Ovary (tissue), 9 donors: ENCODE data around the gene DOCK2. TPM values are rescaled to one million over a fixed set of nuclear protein-coding genes. Genes with fewer than 3 reads are reported as not detected.

Experiments
- DNase-seq, 5 donors: peaks; one replicate each; pipeline ENCODE4 v3.0.0-alpha.2; 2019 to 2020
- H3K27ac ChIP-seq, 2 donors: fragments of 200-600 bp; one replicate each; pipeline versions ENCODE4 v1.5.1 to v1.8.0; 2019 to 2022
- H3K27me3 ChIP-seq: fragments of 200-600 bp; one replicate; pipeline ENCODE4 v1.8.0; 2022
- H3K36me3 ChIP-seq: fragments of 200-600 bp; sonication (generic); one replicate; pipeline ENCODE4 v1.5.1; 2019
- H3K4me1 ChIP-seq: one replicate; pipeline ENCODE4 v1.8.1; 2013; ENCODE audit warnings: mild to moderate bottlenecking, moderate library complexity; ENCODE audit not compliant: insufficient read depth
- H3K4me3 ChIP-seq: fragments of 200-600 bp; sonication (generic); one replicate; pipeline ENCODE4 v1.5.1; 2017
- H3K9me3 ChIP-seq, 2 donors: fragments of 200-600 bp in 1 of 2; sonication (generic) in 1 of 2; one replicate each; pipeline versions ENCODE4 v1.5.1 to v1.8.1; 2013 to 2019; ENCODE audit warnings: mild to moderate bottlenecking in 1 of 2, moderate library complexity in 1 of 2
- CTCF ChIP-seq, 3 donors: fragments of 450-650 bp in 2 of 3; fragments of 200-600 bp in 1 of 3; IDR thresholded peaks; one replicate each; pipeline versions ENCODE4 v1.5.1 to v1.8.0; 2016 to 2022; ENCODE audit warnings: antibody characterized with exemption in 3 of 3, mild to moderate bottlenecking in 1 of 3
- EP300 ChIP-seq: sonication (generic); formaldehyde crosslinking; IDR thresholded peaks from one replicate; pipeline ENCODE4 v1.6.1; 2017; ENCODE audit warnings: antibody characterized with exemption
- POLR2A ChIP-seq: fragments of 450-650 bp; IDR thresholded peaks from one replicate; pipeline ENCODE4 v1.6.1; 2017; ENCODE audit warnings: antibody characterized with exemption, mild to moderate bottlenecking, moderate library complexity
- WGBS, 3 donors: extraction: QIAGEN DNeasy Blood & Tissue Kit in 1 of 3; methylation state at CpG; one replicate each; pipeline versions ENCODE4 v1.1.5 to v1.1.7; 2013 to 2017; 5-methylcytosine and 5-hydroxymethylcytosine counted together
- intact Hi-C, 4 donors: fragments of 100-400 bp; cut with DNase I; formaldehyde crosslinking; loops; one replicate each; pipeline versions ENCODE4 v1.11.0 to v1.15.1; 2022 to 2023
- polyA plus RNA-seq, 2 donors: library from polyadenylated mRNA; stranded (reverse); fragments of 200-250 nt in 1 of 2; fragments of 350-450 nt in 1 of 2; fragmentation: Illumina TruSeq in 1 of 2; extraction: RNeasy Lipid Tissue Mini Kit (QIAGEN cat#74804) in 1 of 2; gene quantifications; one replicate each; pipeline ENCODE4 v1.2.3, GENCODE V29; 2013 to 2014
- total RNA-seq, 7 donors: library from RNA; depleted of rRNA in 2 of 7; stranded (reverse); fragments of >200 nt in 2 of 7; fragmentation: NEBNext Ultra II Directional in 3 of 7; extraction: Animal tissue kit (Norgen Biotek cat#: 25700) in 3 of 7; gene quantifications; one replicate each; pipeline versions ENCODE4 v1.1.0 to v1.2.4, GENCODE V29; 2016 to 2023
- donor health status: DM: no; HTN: no; CAD: no; lungs with moderate emphysema.
- donor health status: DM: no; HTN: no; CAD: no.
- donor health status: Bipolar disorder and iron deficiency.
- donor health status: DM: yes; HTN: yes; CAD: no.
- donor health status: DM: no; HTN: no; CAD: no.
- donor health status: DM: yes; HTN: yes; CAD: no.

DOCK2 gene
- total and polyA plus RNA-seq, 9 donors: 1.3 to 10.2 (median 5.4) TPM

GRCh38 chr5:169697511-169697890 lies 60.4 kb downstream of the DOCK2 start:
- no peak overlapping the region for H3K4me3 ChIP-seq
- no peaks in the 10 kb centered on the region for H3K9me3 ChIP-seq
- H3K4me1 ChIP-seq: no peaks in the 10 kb centered on the region
- no peak overlapping the region for H3K27ac ChIP-seq
- DNase-seq: no peak
- no peaks in the 10 kb centered on the region for H3K27me3 ChIP-seq
- TF ChIP-seq CTCF (IDR thresholded peaks at IDR 0.05) (no peak), EP300 (no peak), POLR2A (no peak)
- 68 to 77% (median 72%) methylated on average over 2 of the region's 2 CpGs for WGBS, 3 donors
- no peaks in the 10 kb centered on the region for H3K36me3 ChIP-seq
- intact Hi-C loops: no loop called here

GRCh38 chr5:169697976-169698375 lies 60.9 kb downstream of the DOCK2 start:
- H3K4me3 ChIP-seq: no peak overlapping the region
- no peak for DNase-seq
- no peaks in the 10 kb centered on the region for H3K4me1 ChIP-seq
- intact Hi-C loops: no loop called here
- TF ChIP-seq CTCF (IDR thresholded peaks at IDR 0.05) (no peak), POLR2A (no peak)
- no peaks in the 10 kb centered on the region for H3K27me3 ChIP-seq
- WGBS, 3 donors: 56 to 66% (median 58%) methylated on average over 3 of the region's 3 CpGs
- no peaks in the 10 kb centered on the region for H3K36me3 ChIP-seq
- no peaks in the 10 kb centered on the region for H3K9me3 ChIP-seq
- no peak overlapping the region for H3K27ac ChIP-seq

- intact Hi-C loops: loop anchor here in 2 of 4 donors (5.0 kb wide), 1 partner anchor 282 kb away; the partner anchor contains the start of gene INSYN2B (in 2 of the 2)
These were observed 63.5 kb downstream of the DOCK2 start for GRCh38 chr5:169700611-169701010.

GRCh38 chr5:169701910-169702451 lies 64.9 kb downstream of the DOCK2 start:
- intact Hi-C loops: loop anchor here in 3 of 4 donors (1.0 to 5.0 kb wide), 2 partner anchors 278 to 280 kb away; partner anchors contain the start of gene INSYN2B (in 3 of the 3)
- no peak overlapping the region for H3K27ac ChIP-seq
- 51 to 54% (median 52%) methylated on average over 8 of the region's 8 CpGs for WGBS, 3 donors
- no peak for DNase-seq
- H3K36me3 ChIP-seq: no peaks in the 10 kb centered on the region
- H3K9me3 ChIP-seq: no peaks in the 10 kb centered on the region
- TF ChIP-seq CTCF (IDR thresholded peaks at IDR 0.05): peak in 1 of 3 donors; percentile 52
- TF ChIP-seq EP300: no peak
- no peak overlapping the region for H3K4me3 ChIP-seq
- no peaks in the 10 kb centered on the region for H3K27me3 ChIP-seq
- no peaks in the 10 kb centered on the region for H3K4me1 ChIP-seq

More at GRCh38 chr5:169700611-169701010, 63.5 kb downstream of the DOCK2 start:
- TF ChIP-seq POLR2A (no peak), CTCF (IDR thresholded peaks at IDR 0.05) (no peak), EP300 (no peak)
- H3K4me3 ChIP-seq: no peak overlapping the region
- no peaks in the 10 kb centered on the region for H3K4me1 ChIP-seq
- no peaks in the 10 kb centered on the region for H3K9me3 ChIP-seq
- no peaks in the 10 kb centered on the region for H3K36me3 ChIP-seq
- H3K27me3 ChIP-seq: no peaks in the 10 kb centered on the region
- H3K27ac ChIP-seq: no peak overlapping the region
- DNase-seq: no peak
- 80 to 87% (median 80%) methylated on average over 5 of the region's 5 CpGs for WGBS, 3 donors
